Transverse colon (tissue), 4 donors: ENCODE data around the gene TAB3.

Experiments
- CTCF ChIP-seq, 5 experiments: fragments of 200-600 bp in 3 of 5; fragments of 450-650 bp in 2 of 5; sonication (generic) in 3 of 5; IDR thresholded peaks; 1 replicate in 2 of 5; 2 replicates in 3 of 5; pipeline ENCODE4 v1.5.1; 2016 to 2017; ENCODE audit warnings: antibody characterized with exemption in 5 of 5, inconsistent platforms in 3 of 5, mild to moderate bottlenecking in 2 of 5, moderate library complexity in 1 of 5
- EP300 ChIP-seq: sonication (generic); formaldehyde crosslinking; IDR thresholded peaks from one replicate; pipeline ENCODE4 v1.6.1; 2017; ENCODE audit warnings: antibody characterized with exemption, low read depth
- POLR2A ChIP-seq: fragments of 450-650 bp; IDR thresholded peaks from one replicate; pipeline ENCODE4 v1.6.1; 2016; ENCODE audit warnings: antibody characterized with exemption, mild to moderate bottlenecking, moderate library complexity
- POLR2AphosphoS5 ChIP-seq, 3 donors: sonication (generic); formaldehyde crosslinking; IDR thresholded peaks; one replicate each; pipeline ENCODE4 v1.6.1; 2016; ENCODE audit warnings: antibody characterized with exemption in 3 of 3

GRCh38 chrX:30833896-30834295 is 55.2 kb downstream of the TAB3 start:
- TF ChIP-seq CTCF (IDR thresholded peaks at IDR 0.05) = no peak
- no peak for TF ChIP-seq POLR2AphosphoS5 (IDR thresholded peaks at IDR 0.05)
- TF ChIP-seq POLR2A = no peak
- no peak for TF ChIP-seq EP300
